Measurements from ENCODE around the gene MUS81.

DNA sequence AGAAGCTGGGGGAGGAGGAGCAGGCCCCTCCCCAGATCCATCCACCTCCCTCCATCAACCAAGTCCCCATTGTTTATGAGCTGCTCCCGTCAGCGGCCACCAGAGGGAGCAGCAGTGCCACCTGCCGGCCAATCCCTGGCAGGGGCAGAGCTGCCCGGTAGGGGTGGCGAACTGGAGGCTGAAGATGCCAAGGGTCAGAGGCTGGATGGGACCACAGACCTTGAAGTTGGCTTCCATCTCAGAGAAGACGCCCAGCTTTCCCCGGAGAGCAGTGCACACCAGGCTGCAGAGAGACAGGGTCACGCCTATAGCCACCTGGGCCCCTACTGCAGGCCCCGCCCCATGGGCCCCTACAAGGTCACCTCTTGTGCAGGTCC lies 24.5 kb downstream of the MUS81 start:
- TF ChIP-seq GATA3 (IDR thresholded peaks at IDR 0.05; ENCODE audit: low read depth, low read length) (no peak), GATA2 (IDR thresholded peaks at IDR 0.05; ENCODE audit: low read depth, low read length) (no peak)

Data from SH-SY5Y (cell line).